HG02759 (cell line): ENCODE data around the gene LRPAP1.
"Not testable (repeated sequence)": the region's sequence is repeated elsewhere in the genome, so short reads cannot be mapped to it uniquely, and the experiment has no call there.

ENCODE experiments used
- ATAC-seq: cut with Tn5 transposase; IDR thresholded peaks from one replicate; pipeline ENCODE4 v1.9.1; 2021; ENCODE audit warnings: mild to moderate bottlenecking, moderate library complexity; ENCODE audit not compliant: unreplicated experiment

The LRPAP1 gene

GRCh38 chr4:3531879-3532750 lies at the start of gene LRPAP1:
Gene LRPAP1, minus strand, starts transcription at chr4:3532422. Its CDS starts 10 bp downstream, at chr4:3532412.
- ATAC-seq = peak; percentile 90

- not testable (repeated sequence) for ATAC-seq
Observed at GRCh38 chr4:3581334-3582090, 49.3 kb upstream of the LRPAP1 start.

GRCh38 chr4:3580859-3581258 lies 48.6 kb upstream of the LRPAP1 start:
- not testable (repeated sequence) for ATAC-seq

GRCh38 chr4:3578527-3579144 lies 46.4 kb upstream of the LRPAP1 start:
- ATAC-seq = not testable (repeated sequence)

GRCh38 chr4:3578052-3578451 lies 45.8 kb upstream of the LRPAP1 start:
- ATAC-seq = not testable (repeated sequence)

GRCh38 chr4:3577208-3577892 lies 45.1 kb upstream of the LRPAP1 start:
- ATAC-seq = not testable (repeated sequence)

GRCh38 chr4:3576533-3577207 lies 44.4 kb upstream of the LRPAP1 start:
- ATAC-seq = not testable (repeated sequence)

GRCh38 chr4:3575426-3576369 lies 43.5 kb upstream of the LRPAP1 start:
- ATAC-seq = not testable (repeated sequence)

- ATAC-seq = not testable (repeated sequence)
Observed at GRCh38 chr4:3574865-3575264, 42.6 kb upstream of the LRPAP1 start.

- ATAC-seq = not testable (repeated sequence)
Observed at GRCh38 chr4:3574346-3574745, 42.1 kb upstream of the LRPAP1 start.

- no peak for ATAC-seq
Observed at GRCh38 chr4:3573131-3573530, 40.9 kb upstream of the LRPAP1 start.

GRCh38 chr4:3572363-3572762 lies 40.1 kb upstream of the LRPAP1 start:
- ATAC-seq = no peak

- ATAC-seq = no peak
Observed at GRCh38 chr4:3571921-3572320, 39.7 kb upstream of the LRPAP1 start.

GRCh38 chr4:3570923-3571322 lies 38.7 kb upstream of the LRPAP1 start:
- ATAC-seq = not testable (repeated sequence)

GRCh38 chr4:3569611-3570010 lies 37.4 kb upstream of the LRPAP1 start:
- ATAC-seq = not testable (repeated sequence)

GRCh38 chr4:3566701-3567100 lies 34.5 kb upstream of the LRPAP1 start:
- ATAC-seq = not testable (repeated sequence)

GRCh38 chr4:3566301-3566700 lies 34.1 kb upstream of the LRPAP1 start:
- ATAC-seq = not testable (repeated sequence)

GRCh38 chr4:3564948-3565347 lies 32.7 kb upstream of the LRPAP1 start:
- ATAC-seq = not testable (repeated sequence)

- ATAC-seq = no peak
Observed at GRCh38 chr4:3563403-3563802, 31.2 kb upstream of the LRPAP1 start.
